HFFc6 (cell line): ENCODE results near the gene PLPP7. TPM values are rescaled to one million over a fixed set of nuclear protein-coding genes. Genes with fewer than 3 reads are reported as not detected.

Experiments used
- DNase-seq: peaks from one replicate; pipeline ENCODE4 v3.0.0-alpha.2; 2018
- H3K27ac Mint-ChIP-seq: 2 replicates; pipeline ENCODE4 v1.8.0; 2020; ENCODE audit warnings: mild to moderate bottlenecking, mixed read lengths
- H3K27me3 Mint-ChIP-seq: 2 replicates; pipeline ENCODE4 v1.8.0; 2021; ENCODE audit warnings: mild to moderate bottlenecking, moderate library complexity, mixed read lengths; ENCODE audit not compliant: insufficient read depth
- H3K36me3 Mint-ChIP-seq: 2 replicates; pipeline ENCODE4 v1.8.0; 2021; ENCODE audit warnings: low read depth, mixed read lengths
- H3K4me1 Mint-ChIP-seq: 2 replicates; pipeline ENCODE4 v1.8.0; 2020; ENCODE audit warnings: low read depth, mixed read lengths
- H3K4me3 Mint-ChIP-seq: 2 replicates; pipeline ENCODE4 v1.8.0; 2020; ENCODE audit warnings: mild to moderate bottlenecking, moderate library complexity, mixed read lengths
- H3K9me3 Mint-ChIP-seq: 2 replicates; pipeline ENCODE4 v1.8.0; 2020; ENCODE audit warnings: mild to moderate bottlenecking, mixed read lengths
- total RNA-seq, 6 experiments: library from RNA; stranded (reverse); fragmentation: NEBNext Ultra II Directional; extraction: Animal tissue kit (Norgen Biotek cat#: 25700); gene quantifications; 2 replicates in 1 of 6; 3 replicates in 5 of 6; pipeline ENCODE4 v1.2.3, GENCODE V29; 2021
- TF ChIP-seq, protein P1 (sequence below): fragments of 200-600 bp; sonication (generic); IDR thresholded peaks from 2 replicates; pipeline ENCODE4 v1.5.0; 2021; ENCODE audit warnings: antibody characterized with exemption, mild to moderate bottlenecking

The PLPP7 gene
- total RNA-seq, 6 experiments from 2014 or later = 1.2 to 10.2 (median 1.9) TPM

DNA sequence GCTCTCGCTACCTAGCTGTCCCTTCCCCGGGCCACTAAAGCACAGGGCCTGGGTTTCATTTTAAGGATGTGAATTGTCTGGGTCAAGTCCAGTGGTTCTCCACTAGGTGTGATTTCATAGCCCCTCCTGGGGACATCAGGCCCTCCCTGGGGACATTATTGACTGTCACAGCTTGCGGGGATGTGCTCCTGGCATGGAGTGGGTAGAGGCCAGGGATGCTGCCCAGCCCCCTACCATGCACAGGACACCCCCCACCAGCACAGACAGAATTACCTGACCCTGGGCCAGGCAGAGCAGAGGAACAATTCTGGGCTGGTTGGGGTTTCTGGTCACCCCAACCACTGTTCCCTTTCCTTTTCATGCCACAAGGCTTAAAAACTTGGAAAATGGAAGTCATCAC is 17.3 kb upstream of the PLPP7 start:
- H3K4me1 Mint-ChIP-seq = no peaks in the 10 kb centered on the region
- H3K27me3 Mint-ChIP-seq = peaks cover 20% of the 10 kb centered on the region
- no peak overlapping the region for H3K4me3 Mint-ChIP-seq
- no peaks in the 10 kb centered on the region for H3K9me3 Mint-ChIP-seq
- TF ChIP-seq, protein P1, sequence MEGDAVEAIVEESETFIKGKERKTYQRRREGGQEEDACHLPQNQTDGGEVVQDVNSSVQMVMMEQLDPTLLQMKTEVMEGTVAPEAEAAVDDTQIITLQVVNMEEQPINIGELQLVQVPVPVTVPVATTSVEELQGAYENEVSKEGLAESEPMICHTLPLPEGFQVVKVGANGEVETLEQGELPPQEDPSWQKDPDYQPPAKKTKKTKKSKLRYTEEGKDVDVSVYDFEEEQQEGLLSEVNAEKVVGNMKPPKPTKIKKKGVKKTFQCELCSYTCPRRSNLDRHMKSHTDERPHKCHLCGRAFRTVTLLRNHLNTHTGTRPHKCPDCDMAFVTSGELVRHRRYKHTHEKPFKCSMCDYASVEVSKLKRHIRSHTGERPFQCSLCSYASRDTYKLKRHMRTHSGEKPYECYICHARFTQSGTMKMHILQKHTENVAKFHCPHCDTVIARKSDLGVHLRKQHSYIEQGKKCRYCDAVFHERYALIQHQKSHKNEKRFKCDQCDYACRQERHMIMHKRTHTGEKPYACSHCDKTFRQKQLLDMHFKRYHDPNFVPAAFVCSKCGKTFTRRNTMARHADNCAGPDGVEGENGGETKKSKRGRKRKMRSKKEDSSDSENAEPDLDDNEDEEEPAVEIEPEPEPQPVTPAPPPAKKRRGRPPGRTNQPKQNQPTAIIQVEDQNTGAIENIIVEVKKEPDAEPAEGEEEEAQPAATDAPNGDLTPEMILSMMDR = no peak
- 0 out of 2 replicates have a peak, but pooled peaks cover 4% of the 10 kb centered on the region for H3K36me3 Mint-ChIP-seq
- no peak overlapping the region for H3K27ac Mint-ChIP-seq
- DNase-seq = no peak

DNA sequence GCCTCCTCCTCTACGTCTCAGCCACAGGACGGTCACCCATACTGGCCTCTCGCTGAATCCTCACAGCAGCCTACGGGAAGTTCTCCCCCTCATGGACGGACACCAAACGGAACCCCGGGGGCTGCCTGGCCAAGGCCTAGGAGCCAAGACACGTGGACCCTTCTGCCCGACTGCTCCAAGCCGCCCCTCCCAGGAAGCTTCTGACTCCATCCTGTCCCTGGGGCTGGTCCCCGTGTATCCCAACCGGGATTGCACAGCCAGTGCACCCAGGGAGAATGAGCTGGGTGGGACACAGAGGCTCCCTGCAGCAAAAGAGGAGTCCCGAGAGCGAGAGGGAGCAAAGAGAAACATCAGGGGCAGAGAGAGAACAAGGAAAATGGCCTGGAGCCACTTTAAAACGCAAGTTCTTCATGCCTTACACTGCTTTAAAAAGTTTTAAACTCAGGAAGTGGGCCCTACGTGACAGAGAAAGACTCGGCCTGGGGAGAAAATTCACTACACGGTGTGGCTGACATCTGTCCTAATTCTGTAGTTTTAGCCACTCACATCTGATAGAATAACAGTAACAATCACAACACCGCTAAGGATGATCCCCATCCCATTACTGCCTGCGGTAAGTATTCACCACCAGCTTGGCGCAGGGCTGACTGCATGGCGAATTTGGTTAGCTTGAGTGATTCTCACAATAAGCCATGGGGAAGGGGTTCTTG is 16.2 kb upstream of the PLPP7 start:
- TF ChIP-seq, protein P1 = no peak

DNA sequence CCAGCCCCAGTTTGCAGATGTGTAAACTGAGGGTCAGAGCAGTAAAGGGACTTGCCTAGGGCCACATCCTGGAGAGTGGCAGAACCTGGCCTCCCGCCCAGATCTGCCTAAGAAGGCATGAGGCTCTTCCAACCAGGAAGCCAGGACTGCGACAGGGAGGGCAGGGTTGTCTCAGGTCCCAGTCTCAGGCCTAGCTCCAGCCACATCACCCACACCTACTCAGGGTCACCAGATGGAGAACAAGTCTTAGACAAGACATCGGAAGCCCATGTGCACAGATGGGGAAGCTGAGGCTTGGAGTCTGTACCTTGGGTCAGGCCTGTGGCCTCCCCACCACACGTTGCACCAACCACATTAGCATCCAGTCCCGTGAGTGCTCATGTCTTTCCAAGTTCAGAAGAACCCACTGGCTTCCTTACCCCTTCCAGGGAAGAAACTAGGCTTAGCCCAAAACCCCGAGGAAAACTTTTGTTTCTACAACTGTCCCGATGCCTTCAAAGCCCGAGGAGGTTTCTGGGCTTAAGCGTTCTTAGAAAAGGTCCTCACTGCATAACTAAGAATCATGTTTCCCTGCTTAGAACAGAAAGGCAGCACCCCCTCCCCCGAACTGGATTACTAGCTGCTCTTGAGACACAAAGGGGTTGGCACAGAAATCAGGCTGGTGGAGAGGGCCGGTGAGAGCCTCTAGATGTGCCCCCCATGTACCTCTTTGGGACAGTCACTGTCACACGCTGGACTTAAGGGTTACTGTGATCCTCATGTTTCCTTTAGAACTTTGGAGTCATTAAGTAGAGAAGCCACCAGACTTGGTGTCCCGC is 15.5 kb upstream of the PLPP7 start:
- DNase-seq = no peak
- Mint-ChIP-seq H3K27me3 (peaks cover 18% of the 10 kb centered on the region), H3K9me3 (no peaks in the 10 kb centered on the region), H3K27ac (no peak overlapping the region), H3K4me1 (no peaks in the 10 kb centered on the region), H3K36me3 (0 out of 2 replicates have a peak, but pooled peaks cover 4% of the 10 kb centered on the region), H3K4me3 (no peak overlapping the region)
- TF ChIP-seq, protein P1 = no peak

More for the DNA sequence above, 16.2 kb upstream of the PLPP7 start:
- peaks cover 20% of the 10 kb centered on the region for H3K27me3 Mint-ChIP-seq
- no peak for DNase-seq
- H3K36me3 Mint-ChIP-seq = 0 out of 2 replicates have a peak, but pooled peaks cover 4% of the 10 kb centered on the region
- H3K9me3 Mint-ChIP-seq = no peaks in the 10 kb centered on the region
- no peak overlapping the region for H3K4me3 Mint-ChIP-seq
- H3K27ac Mint-ChIP-seq = no peak overlapping the region
- H3K4me1 Mint-ChIP-seq = no peaks in the 10 kb centered on the region

DNA sequence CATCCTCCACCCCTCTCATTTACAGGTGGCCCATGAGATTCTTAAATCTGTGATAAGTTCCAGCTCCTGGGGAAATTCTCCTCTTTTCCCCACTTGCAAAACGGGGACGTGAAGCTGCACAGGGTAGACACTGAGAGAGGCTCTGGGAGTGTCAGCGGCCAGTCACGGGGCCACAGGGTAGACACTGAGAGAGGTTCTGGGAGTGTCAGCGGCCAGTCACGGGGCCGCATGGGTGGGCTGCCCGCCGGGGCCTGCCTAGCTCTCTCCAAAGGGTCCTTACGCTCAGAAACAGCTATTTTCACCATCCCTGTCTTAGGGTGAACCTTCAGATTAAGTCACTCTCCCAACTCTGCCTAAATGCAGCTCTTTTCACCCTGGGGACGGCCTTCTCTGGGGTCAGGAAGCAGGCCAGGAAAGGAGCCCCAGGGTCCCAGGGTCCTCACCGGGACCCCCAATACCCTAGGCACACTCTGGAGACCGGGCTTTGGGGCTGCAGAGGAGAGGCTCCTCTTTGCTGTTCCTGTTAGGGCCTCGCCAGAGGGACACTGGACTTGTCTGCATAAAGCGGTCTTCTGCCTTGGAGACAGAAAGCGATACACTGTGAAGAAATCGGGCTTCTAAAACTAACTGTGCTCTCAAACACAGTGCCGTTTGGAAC is 14.7 kb upstream of the PLPP7 start:
- H3K27ac Mint-ChIP-seq = no peak overlapping the region
- H3K9me3 Mint-ChIP-seq = no peaks in the 10 kb centered on the region
- H3K36me3 Mint-ChIP-seq = 0 out of 2 replicates have a peak, but pooled peaks cover 4% of the 10 kb centered on the region
- no peak for DNase-seq
- H3K27me3 Mint-ChIP-seq = peaks cover 17% of the 10 kb centered on the region; the same call in 1 of the 2 replicates
- H3K4me1 Mint-ChIP-seq = no peaks in the 10 kb centered on the region
- TF ChIP-seq, protein P1 = no peak
- H3K4me3 Mint-ChIP-seq = no peak overlapping the region

DNA sequence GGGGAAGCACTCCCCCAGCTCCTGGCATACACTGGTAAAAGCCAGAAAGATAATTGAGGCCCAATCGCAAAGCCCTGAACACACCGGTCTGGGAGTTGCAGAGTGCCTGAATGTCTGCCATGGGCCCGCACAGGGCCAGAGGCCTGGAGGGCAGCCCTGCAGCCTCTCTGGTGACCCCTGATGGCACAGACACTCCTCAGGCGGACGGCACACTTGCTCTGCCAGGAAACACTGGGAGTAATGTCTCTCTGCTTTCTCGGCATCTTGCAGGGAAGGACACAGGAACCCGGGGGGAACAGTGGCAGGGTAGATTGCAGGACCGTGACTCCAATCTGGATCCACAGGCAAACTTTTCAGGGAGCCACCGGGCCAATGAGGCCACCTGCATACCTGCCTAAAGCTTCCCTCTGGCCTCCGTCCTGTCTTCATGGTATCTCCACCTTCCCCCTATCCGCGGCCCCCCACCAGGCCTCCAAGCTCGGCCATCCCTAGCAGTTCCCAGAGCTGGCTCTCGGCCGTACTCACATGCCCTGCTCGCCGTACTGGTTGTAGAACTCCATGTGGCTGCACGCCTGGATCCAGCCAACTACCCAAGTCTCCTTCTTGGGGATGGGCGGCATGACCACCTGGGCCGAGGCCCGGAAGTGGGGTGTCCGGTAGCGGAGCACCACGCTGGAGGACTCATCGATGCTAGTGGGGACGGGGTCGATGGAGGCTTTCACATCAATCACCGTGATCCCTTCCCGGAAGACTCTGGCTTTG is 14.0 kb upstream of the PLPP7 start:
- Mint-ChIP-seq H3K27ac (no peak overlapping the region), H3K4me3 (no peak overlapping the region), H3K9me3 (no peaks in the 10 kb centered on the region), H3K4me1 (no peaks in the 10 kb centered on the region), H3K27me3 (peaks cover 18% of the 10 kb centered on the region; the same call in 1 of the 2 replicates), H3K36me3 (0 out of 2 replicates have a peak, but pooled peaks cover 4% of the 10 kb centered on the region)
- TF ChIP-seq, protein P1 = no peak
- no peak for DNase-seq
